H7 (cell line): ENCODE data around the gene NFE2L1. TPM values are rescaled to one million over a fixed set of nuclear protein-coding genes. Genes with fewer than 3 reads are reported as not detected.

Source experiments
- DNase-seq: peaks from one replicate; pipeline ENCODE4 v3.0.0; 2012
- H3K27me3 ChIP-seq: 2 replicates; pipeline ENCODE4 v1.6.0; 2011; ENCODE audit warnings: mild to moderate bottlenecking, low read length; ENCODE audit not compliant: control insufficient read depth, insufficient read depth
- H3K36me3 ChIP-seq: replicated peaks from 2 replicates; pipeline ENCODE4 v1.5.1; 2011; ENCODE audit warnings: low read length; ENCODE audit not compliant: control insufficient read depth, insufficient read depth
- H3K4me3 ChIP-seq: 2 replicates; pipeline ENCODE4 v1.5.1; 2011; ENCODE audit warnings: low read depth, mild to moderate bottlenecking, control low read depth, low read length, moderate library complexity; ENCODE audit not compliant: insufficient read depth
- total RNA-seq: library from RNA; depleted of rRNA; stranded (reverse); fragments of >200 nt; shearing (Covaris generic); gene quantifications from 2 replicates; pipeline ENCODE4 v1.2.3, GENCODE V29; 2014

Gene NFE2L1
- total RNA-seq, 1 experiment from 2014 or later, result 114 TPM

GRCh38 chr17:48048384-48049126 is 396 bp downstream of the NFE2L1 start:
- Histone ChIP-seq H3K36me3 (peaks cover 17% of the 10 kb centered on the region), H3K27me3 (no peaks in the 10 kb centered on the region), H3K4me3 (peak overlapping the region; percentile 94)
- peak; percentile 91 for DNase-seq

DNA sequence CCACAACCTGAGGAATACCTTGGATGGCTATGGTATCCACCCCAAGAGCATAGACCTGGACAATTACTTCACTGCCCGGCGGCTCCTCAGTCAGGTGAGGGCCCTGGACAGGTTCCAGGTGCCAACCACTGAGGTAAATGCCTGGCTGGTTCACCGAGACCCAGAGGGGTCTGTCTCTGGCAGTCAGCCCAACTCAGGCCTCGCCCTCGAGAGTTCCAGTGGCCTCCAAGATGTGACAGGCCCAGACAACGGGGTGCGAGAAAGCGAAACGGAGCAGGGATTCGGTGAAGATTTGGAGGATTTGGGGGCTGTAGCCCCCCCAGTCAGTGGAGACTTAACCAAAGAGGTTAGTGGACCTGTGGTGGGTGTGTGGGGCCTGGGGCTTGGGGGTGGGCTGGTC is 3.1 kb downstream of the NFE2L1 start:
- H3K36me3 ChIP-seq, result peaks cover 19% of the 10 kb centered on the region
- DNase-seq, result no peak
- no peak overlapping the region for H3K4me3 ChIP-seq
- no peaks in the 10 kb centered on the region for H3K27me3 ChIP-seq

DNA sequence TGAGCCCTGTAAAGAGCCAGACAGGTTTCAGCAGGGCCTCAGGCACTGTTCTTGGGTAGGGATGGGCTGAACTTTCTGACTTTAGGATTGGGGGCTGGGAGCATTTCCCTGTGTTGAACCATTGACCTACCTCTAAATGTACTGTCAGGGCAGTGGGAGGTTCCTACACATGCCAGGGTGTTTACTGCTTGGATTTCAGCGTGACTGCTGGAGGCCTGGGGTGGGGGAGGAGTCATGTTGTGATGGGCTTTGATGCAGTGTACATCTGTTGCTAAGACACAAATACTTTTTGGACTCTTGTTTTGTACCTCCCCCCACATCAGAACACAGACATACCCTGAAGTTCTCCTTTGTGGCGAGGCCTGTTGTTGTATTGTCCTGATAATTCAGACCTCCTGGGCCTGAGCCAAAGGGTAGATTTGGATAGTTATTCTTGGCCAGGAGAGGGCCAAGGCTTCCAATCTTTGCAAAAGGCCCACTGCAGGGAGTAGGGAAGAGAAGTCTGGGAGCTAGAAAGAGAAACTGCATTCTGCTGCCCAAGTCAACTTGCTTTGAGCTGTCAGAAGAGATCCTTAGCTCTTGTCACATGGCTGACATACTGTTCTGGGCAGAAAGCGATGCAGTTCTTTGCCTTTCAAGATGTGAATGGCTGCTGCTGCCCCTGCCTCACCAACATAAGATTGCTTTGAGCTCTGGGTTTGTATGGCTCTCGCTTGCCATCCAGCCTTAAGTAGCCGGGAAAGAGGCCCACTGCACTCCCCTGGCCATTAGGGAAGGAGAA is 3.7 kb downstream of the NFE2L1 start:
- no peak for DNase-seq
- Histone ChIP-seq H3K27me3 (no peaks in the 10 kb centered on the region), H3K36me3 (peaks cover 25% of the 10 kb centered on the region), H3K4me3 (no peak overlapping the region)

GRCh38 chr17:48052956-48053757 is 5.0 kb downstream of the NFE2L1 start:
- peaks cover 38% of the 10 kb centered on the region for H3K36me3 ChIP-seq
- no peaks in the 10 kb centered on the region for H3K27me3 ChIP-seq
- no peak for DNase-seq
- H3K4me3 ChIP-seq, result no peak overlapping the region

DNA sequence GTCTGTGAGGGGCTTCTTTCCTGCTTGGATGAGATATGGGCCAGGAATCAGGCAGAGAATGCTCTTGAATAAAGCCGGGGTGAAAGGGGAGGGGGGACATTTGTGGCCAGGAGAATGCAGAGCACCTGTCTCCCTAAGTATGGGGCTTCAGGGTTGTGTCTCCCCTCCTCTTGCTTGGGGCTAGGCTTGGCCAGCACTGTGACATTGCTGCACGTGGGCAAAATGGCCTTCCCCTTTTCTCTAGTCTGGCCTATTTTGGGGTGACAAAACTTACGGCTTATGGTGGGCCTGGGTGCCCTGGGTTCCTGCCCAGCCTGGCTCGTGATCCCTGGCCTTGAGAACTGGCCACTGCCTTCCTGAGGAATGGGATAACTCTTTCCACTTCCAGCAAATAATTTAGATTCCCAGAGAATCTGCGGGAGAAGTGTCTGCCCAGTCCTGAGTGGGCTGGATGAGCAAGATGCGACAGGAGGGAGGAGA is 5.6 kb downstream of the NFE2L1 start:
- Histone ChIP-seq H3K36me3 (peaks cover 44% of the 10 kb centered on the region), H3K4me3 (peak overlapping the region; percentile 8; the same call in 1 of the 2 replicates), H3K27me3 (no peaks in the 10 kb centered on the region)
- DNase-seq, result no peak

GRCh38 chr17:48054238-48055185 is 6.4 kb downstream of the NFE2L1 start:
- H3K36me3 ChIP-seq, result peaks cover 50% of the 10 kb centered on the region
- no peaks in the 10 kb centered on the region for H3K27me3 ChIP-seq
- DNase-seq, result peak; percentile 97
- peak overlapping the region; percentile 75 for H3K4me3 ChIP-seq

DNA sequence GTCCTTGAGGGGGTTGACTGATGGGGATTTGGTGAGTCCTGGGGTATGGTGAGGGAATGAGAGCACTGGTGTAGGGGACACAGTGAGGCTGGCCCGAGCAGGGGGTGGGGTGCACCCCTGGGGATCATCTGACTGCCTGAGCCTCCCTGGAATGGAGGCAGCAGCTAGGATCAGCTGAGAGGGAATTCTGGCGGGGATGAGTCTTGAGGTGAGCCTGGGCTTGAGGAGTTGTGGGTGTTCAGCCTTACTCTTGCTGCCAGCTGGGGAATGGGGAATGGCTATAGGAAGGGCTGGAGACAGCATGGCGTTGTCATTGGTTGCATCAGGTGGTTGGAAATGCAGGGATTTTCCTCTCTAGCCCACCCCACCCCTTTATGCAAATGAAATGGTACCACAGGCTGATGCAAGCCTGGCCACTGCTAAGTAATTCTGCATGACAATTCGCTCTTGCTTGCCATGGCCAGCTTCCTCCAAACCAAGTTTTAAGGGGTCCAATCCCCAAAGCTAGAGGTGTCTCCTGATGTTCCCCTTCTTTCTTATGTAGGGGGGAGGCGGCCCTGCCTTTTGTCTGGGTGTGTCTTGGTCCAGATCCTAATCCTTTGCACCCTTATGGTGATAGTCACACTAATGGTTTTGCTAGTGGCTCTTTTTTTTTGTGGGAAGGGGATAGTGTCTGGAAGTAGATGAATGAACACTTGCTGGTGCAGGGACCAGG is 7.5 kb downstream of the NFE2L1 start:
- DNase-seq, result peak; percentile 88
- Histone ChIP-seq H3K27me3 (no peaks in the 10 kb centered on the region), H3K36me3 (peaks cover 59% of the 10 kb centered on the region), H3K4me3 (peak overlapping the region; percentile 75)

DNA sequence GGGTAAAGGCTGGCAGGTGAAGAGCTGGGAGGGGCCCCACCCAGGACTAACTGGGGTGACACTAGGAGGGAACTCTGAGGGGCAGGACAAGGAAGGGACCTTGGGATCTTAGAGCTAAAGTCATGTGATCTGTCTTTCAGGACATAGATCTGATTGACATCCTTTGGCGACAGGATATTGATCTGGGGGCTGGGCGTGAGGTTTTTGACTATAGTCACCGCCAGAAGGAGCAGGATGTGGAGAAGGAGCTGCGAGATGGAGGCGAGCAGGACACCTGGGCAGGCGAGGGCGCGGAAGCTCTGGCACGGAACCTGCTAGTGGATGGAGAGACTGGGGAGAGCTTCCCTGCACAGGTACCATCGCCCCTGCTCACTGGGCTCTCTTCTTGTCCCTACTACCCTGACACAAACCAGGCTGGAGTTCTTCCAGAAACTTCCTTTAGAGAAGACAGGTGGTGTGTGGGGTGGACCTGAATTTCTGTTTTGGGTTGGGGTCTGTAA is 8.1 kb downstream of the NFE2L1 start:
- 0 out of 2 replicates have a peak overlapping the region, but pooled peaks have one; percentile 24 for H3K4me3 ChIP-seq
- DNase-seq, result no peak
- peaks cover 56% of the 10 kb centered on the region for H3K36me3 ChIP-seq
- H3K27me3 ChIP-seq, result no peaks in the 10 kb centered on the region

DNA sequence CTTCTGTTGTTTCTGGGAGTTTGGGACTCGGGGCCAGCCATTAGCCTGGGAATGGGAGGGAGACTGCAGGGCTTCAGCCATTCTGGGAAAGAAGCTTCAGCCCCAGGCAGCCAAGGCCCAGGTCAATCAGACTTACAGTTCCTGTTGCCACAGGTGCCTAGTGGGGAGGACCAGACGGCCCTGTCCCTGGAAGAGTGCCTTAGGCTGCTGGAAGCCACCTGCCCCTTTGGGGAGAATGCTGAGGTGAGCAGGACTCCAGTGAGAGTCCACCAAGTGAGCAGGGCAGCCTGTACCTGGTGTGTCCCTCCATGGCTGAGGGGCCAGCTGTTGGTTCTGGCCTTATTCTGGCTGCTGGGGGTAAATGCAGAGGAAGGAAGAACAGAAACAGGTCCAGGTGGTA is 8.7 kb downstream of the NFE2L1 start:
- Histone ChIP-seq H3K4me3 (no peak overlapping the region), H3K27me3 (no peaks in the 10 kb centered on the region), H3K36me3 (peaks cover 56% of the 10 kb centered on the region)
- no peak for DNase-seq

DNA sequence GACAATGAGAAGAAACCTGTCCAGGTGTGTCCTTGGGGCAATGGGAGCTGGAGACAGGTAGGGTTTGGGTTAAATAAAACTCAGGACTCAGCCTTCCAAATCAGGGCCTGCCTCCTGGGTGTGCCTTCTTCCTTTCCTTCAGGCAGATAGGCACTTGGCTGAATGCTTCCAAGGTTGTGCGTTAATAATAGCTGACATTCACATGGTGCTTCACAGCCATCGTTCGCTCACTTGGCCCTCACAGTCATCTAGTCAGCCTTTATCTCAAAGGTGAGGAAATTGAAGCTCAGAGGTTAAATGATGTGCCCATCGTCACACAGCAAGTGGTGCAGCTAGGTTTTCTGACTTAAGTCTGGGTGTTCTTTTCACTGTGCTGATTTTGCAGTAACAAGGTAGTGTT is 9.5 kb downstream of the NFE2L1 start:
- Histone ChIP-seq H3K27me3 (no peaks in the 10 kb centered on the region), H3K4me3 (no peak overlapping the region), H3K36me3 (peaks cover 57% of the 10 kb centered on the region)
- no peak for DNase-seq

GRCh38 chr17:48058393-48059124 is 10.4 kb downstream of the NFE2L1 start:
- no peak for DNase-seq
- Histone ChIP-seq H3K4me3 (no peak overlapping the region), H3K36me3 (peaks cover 59% of the 10 kb centered on the region), H3K27me3 (no peaks in the 10 kb centered on the region)

DNA sequence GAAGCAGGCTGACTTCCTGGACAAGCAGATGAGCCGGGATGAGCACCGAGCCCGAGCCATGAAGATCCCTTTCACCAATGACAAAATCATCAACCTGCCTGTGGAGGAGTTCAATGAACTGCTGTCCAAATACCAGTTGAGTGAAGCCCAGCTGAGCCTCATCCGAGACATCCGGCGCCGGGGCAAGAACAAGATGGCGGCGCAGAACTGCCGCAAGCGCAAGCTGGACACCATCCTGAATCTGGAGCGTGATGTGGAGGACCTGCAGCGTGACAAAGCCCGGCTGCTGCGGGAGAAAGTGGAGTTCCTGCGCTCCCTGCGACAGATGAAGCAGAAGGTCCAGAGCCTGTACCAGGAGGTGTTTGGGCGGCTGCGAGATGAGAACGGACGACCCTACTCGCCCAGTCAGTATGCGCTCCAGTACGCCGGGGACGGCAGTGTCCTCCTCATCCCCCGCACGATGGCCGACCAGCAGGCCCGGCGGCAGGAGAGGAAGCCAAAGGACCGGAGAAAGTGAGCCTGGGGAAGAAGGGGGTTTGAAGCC is 11.0 kb downstream of the NFE2L1 start:
- Histone ChIP-seq H3K27me3 (no peaks in the 10 kb centered on the region), H3K4me3 (no peak overlapping the region), H3K36me3 (peaks cover 59% of the 10 kb centered on the region)
- no peak for DNase-seq
